GM23248 (cell line): ENCODE data around the gene LMNTD1. TPM values are rescaled to one million over a fixed set of nuclear protein-coding genes. Genes with fewer than 3 reads are reported as not detected.

ENCODE experiments used
- DNase-seq: peaks from one replicate; pipeline ENCODE4 v3.0.0-alpha.2; 2015
- H2AFZ ChIP-seq: fragments of 200-600 bp; sonication (generic); 2 replicates; pipeline ENCODE4 v1.6.1; 2016; ENCODE audit warnings: antibody characterized with exemption
- H3F3A ChIP-seq: fragments of 200-600 bp; sonication (generic); 2 replicates; pipeline ENCODE4 v1.6.1; 2016; ENCODE audit warnings: mild to moderate bottlenecking, antibody characterized with exemption, mixed run types; ENCODE audit not compliant: insufficient read depth
- H3K27ac ChIP-seq: fragments of 200-600 bp; sonication (generic); 2 replicates; pipeline ENCODE4 v1.5.1; 2016; ENCODE audit warnings: mild to moderate bottlenecking
- H3K27me3 ChIP-seq: fragments of 200-600 bp; sonication (generic); replicated peaks from 2 replicates; pipeline ENCODE4 v1.6.1; 2016; ENCODE audit warnings: mild to moderate bottlenecking; ENCODE audit not compliant: insufficient read depth
- H3K36me3 ChIP-seq: fragments of 200-600 bp; sonication (generic); 2 replicates; pipeline ENCODE4 v1.6.1; 2016; ENCODE audit warnings: low read depth, mild to moderate bottlenecking
- H3K4me1 ChIP-seq: fragments of 200-600 bp; sonication (generic); 2 replicates; pipeline ENCODE4 v1.6.1; 2016; ENCODE audit warnings: mild to moderate bottlenecking; ENCODE audit not compliant: insufficient read depth
- H3K4me2 ChIP-seq: fragments of 200-600 bp; sonication (generic); one replicate; pipeline ENCODE4 v1.6.1; 2016; ENCODE audit warnings: mild to moderate bottlenecking; ENCODE audit not compliant: unreplicated experiment
- H3K4me3 ChIP-seq: fragments of 200-600 bp; sonication (generic); 2 replicates; pipeline ENCODE4 v1.5.1; 2016; ENCODE audit warnings: mild to moderate bottlenecking
- H3K79me2 ChIP-seq: fragments of 200-600 bp; sonication (generic); 2 replicates; pipeline ENCODE4 v1.6.1; 2016; ENCODE audit warnings: mild to moderate bottlenecking; ENCODE audit not compliant: insufficient read depth
- H3K9ac ChIP-seq: fragments of 200-600 bp; sonication (generic); 2 replicates; pipeline ENCODE4 v1.6.1; 2016; ENCODE audit warnings: mild to moderate bottlenecking
- H3K9me2 ChIP-seq: fragments of 200-600 bp; sonication (generic); 2 replicates; pipeline ENCODE4 v1.6.1; 2016; ENCODE audit warnings: mixed run types, mild to moderate bottlenecking, moderate library complexity; ENCODE audit not compliant: insufficient read depth
- H3K9me3 ChIP-seq: fragments of 200-600 bp; sonication (generic); one replicate; pipeline ENCODE4 v1.6.1; 2017; ENCODE audit warnings: low read depth
- H4K20me1 ChIP-seq: fragments of 200-600 bp; sonication (generic); 2 replicates; pipeline ENCODE4 v1.6.0; 2016; ENCODE audit not compliant: insufficient read depth
- EZH2 ChIP-seq: fragments of 200-600 bp; sonication (generic); IDR thresholded peaks from 2 replicates; pipeline ENCODE4 v1.6.1; 2018; ENCODE audit warnings: antibody characterized with exemption, mild to moderate bottlenecking; ENCODE audit not compliant: insufficient read depth, poor library complexity, severe bottlenecking
- EZH2phosphoT487 ChIP-seq: fragments of 200-600 bp; sonication (generic); IDR thresholded peaks from 2 replicates; pipeline ENCODE4 v1.6.1; 2018; ENCODE audit warnings: antibody characterized with exemption, moderate library complexity, mild to moderate bottlenecking, low read depth; ENCODE audit not compliant: insufficient read depth
- WGBS, 2 experiments: methylation state at CpG; one replicate each; pipeline ENCODE4 v1.1.6; 2015 to 2017; ENCODE audit warnings: low lambda C conversion rate in 2 of 2, low coverage in 1 of 2; ENCODE audit errors: missing lambda C conversion rate in 2 of 2; 5-methylcytosine and 5-hydroxymethylcytosine counted together
- in situ Hi-C: fragments of 300-500 bp; cut with MboI; formaldehyde crosslinking; loops from 2 replicates; pipeline ENCODE4 v1.15.0; 2020
- polyA plus RNA-seq: library from polyadenylated mRNA; unstranded; fragments of >200 nt; fragmentation: Nextera tagmentation; extraction: Ambion mirVana; gene quantifications from 2 replicates; pipeline ENCODE4 v1.2.1, GENCODE V29; 2016
- total RNA-seq: library from RNA; depleted of rRNA; stranded (reverse); fragments of >200 nt; shearing (Covaris generic); gene quantifications from 2 replicates; pipeline ENCODE4 v1.2.3, GENCODE V29; 2014

LMNTD1 gene
- total and polyA plus RNA-seq, 2 experiments from 2014 or later, result 0.43 to 0.58 TPM

GRCh38 chr12:25477217-25477616 lies 75.9 kb downstream of the LMNTD1 start:
- no peaks in the 10 kb centered on the region for H3K27me3 ChIP-seq
- no peak overlapping the region for H3K4me2 ChIP-seq
- TF ChIP-seq EZH2phosphoT487, result no peak
- no peak for TF ChIP-seq EZH2
- H2AFZ ChIP-seq, result no peak overlapping the region
- DNase-seq, result no peak
- no peaks in the 10 kb centered on the region for H4K20me1 ChIP-seq
- WGBS, 2 experiments, result 93 to 95% methylated on average over 5 of the region's 5 CpGs
- H3K27ac ChIP-seq, result no peak overlapping the region
- H3K9me3 ChIP-seq, result no peaks in the 10 kb centered on the region
- no peaks in the 10 kb centered on the region for H3K4me1 ChIP-seq
- no peak overlapping the region for H3K4me3 ChIP-seq
- no peaks in the 10 kb centered on the region for H3K9me2 ChIP-seq
- no peaks in the 10 kb centered on the region for H3F3A ChIP-seq
- no peak overlapping the region for H3K9ac ChIP-seq
- in situ Hi-C loops, result no loop called here
- H3K79me2 ChIP-seq, result no peaks in the 10 kb centered on the region
- H3K36me3 ChIP-seq, result no peaks in the 10 kb centered on the region

GRCh38 chr12:25472453-25472852 lies 80.6 kb downstream of the LMNTD1 start:
- H3K4me1 ChIP-seq, result no peaks in the 10 kb centered on the region
- in situ Hi-C loops, result no loop called here
- no peaks in the 10 kb centered on the region for H3K36me3 ChIP-seq
- no peak for TF ChIP-seq EZH2phosphoT487
- H4K20me1 ChIP-seq, result no peaks in the 10 kb centered on the region
- H3K4me2 ChIP-seq, result no peak overlapping the region
- no peaks in the 10 kb centered on the region for H3K79me2 ChIP-seq
- no peaks in the 10 kb centered on the region for H3K27me3 ChIP-seq
- no peaks in the 10 kb centered on the region for H3K9me2 ChIP-seq
- no peak overlapping the region for H3K4me3 ChIP-seq
- no peak overlapping the region for H3K27ac ChIP-seq
- no peaks in the 10 kb centered on the region for H3F3A ChIP-seq
- DNase-seq, result no peak
- H2AFZ ChIP-seq, result no peak overlapping the region
- H3K9me3 ChIP-seq, result no peaks in the 10 kb centered on the region
- no peak overlapping the region for H3K9ac ChIP-seq

GRCh38 chr12:25469861-25470260 lies 83.2 kb downstream of the LMNTD1 start:
- Histone ChIP-seq H3K9ac (no peak overlapping the region), H3K27me3 (no peaks in the 10 kb centered on the region), H2AFZ (no peak overlapping the region), H3K4me3 (no peak overlapping the region), H3K79me2 (no peaks in the 10 kb centered on the region), H3K9me3 (no peaks in the 10 kb centered on the region), H3K9me2 (no peaks in the 10 kb centered on the region), H3K4me1 (no peaks in the 10 kb centered on the region), H3K36me3 (no peaks in the 10 kb centered on the region), H3F3A (no peaks in the 10 kb centered on the region), H3K4me2 (no peak overlapping the region), H4K20me1 (no peaks in the 10 kb centered on the region), H3K27ac (no peak overlapping the region)
- in situ Hi-C loops, result no loop called here
- TF ChIP-seq EZH2phosphoT487, result no peak
- no peak for TF ChIP-seq EZH2
- WGBS, 2 experiments, result 81 to 93% methylated on average over 2 of the region's 2 CpGs
- DNase-seq, result no peak

- in situ Hi-C loops, result no loop called here
- Histone ChIP-seq H3K4me2 (no peak overlapping the region), H4K20me1 (no peaks in the 10 kb centered on the region)
These were observed 83.7 kb downstream of the LMNTD1 start for GRCh38 chr12:25469368-25469767.

GRCh38 chr12:25463521-25463920 lies 89.6 kb downstream of the LMNTD1 start:
- no peak overlapping the region for H2AFZ ChIP-seq
- in situ Hi-C loops, result no loop called here
- no peaks in the 10 kb centered on the region for H3K9me3 ChIP-seq
- no peaks in the 10 kb centered on the region for H3K36me3 ChIP-seq
- peaks cover 6% of the 10 kb centered on the region for H3K4me1 ChIP-seq
- 75 to 81% methylated on average over 8 of the region's 8 CpGs for WGBS, 2 experiments
- peaks cover 8% of the 10 kb centered on the region for H3F3A ChIP-seq
- no peaks in the 10 kb centered on the region for H3K27me3 ChIP-seq
- no peak overlapping the region for H3K9ac ChIP-seq
- H4K20me1 ChIP-seq, result no peaks in the 10 kb centered on the region
- no peak overlapping the region for H3K27ac ChIP-seq
- no peak overlapping the region for H3K4me2 ChIP-seq
- TF ChIP-seq EZH2phosphoT487, result no peak
- TF ChIP-seq EZH2, result no peak
- H3K9me2 ChIP-seq, result no peaks in the 10 kb centered on the region
- DNase-seq, result no peak
- no peak overlapping the region for H3K4me3 ChIP-seq
- H3K79me2 ChIP-seq, result no peaks in the 10 kb centered on the region

More at GRCh38 chr12:25469368-25469767, 83.7 kb downstream of the LMNTD1 start:
- H3K36me3 ChIP-seq, result no peaks in the 10 kb centered on the region
- no peaks in the 10 kb centered on the region for H3F3A ChIP-seq
- H3K4me3 ChIP-seq, result no peak overlapping the region
- no peak overlapping the region for H2AFZ ChIP-seq
- H3K27ac ChIP-seq, result no peak overlapping the region
- no peak overlapping the region for H3K9ac ChIP-seq
- H3K27me3 ChIP-seq, result no peaks in the 10 kb centered on the region
- WGBS, 2 experiments, result 96 to 98% methylated on average over 6 of the region's 6 CpGs
- no peaks in the 10 kb centered on the region for H3K79me2 ChIP-seq
- H3K4me1 ChIP-seq, result no peaks in the 10 kb centered on the region
- TF ChIP-seq EZH2 (no peak), EZH2phosphoT487 (no peak)
- H3K9me2 ChIP-seq, result no peaks in the 10 kb centered on the region
- no peak for DNase-seq
- no peaks in the 10 kb centered on the region for H3K9me3 ChIP-seq
